ENCODE measurements around the gene FAM83G.

DNA sequence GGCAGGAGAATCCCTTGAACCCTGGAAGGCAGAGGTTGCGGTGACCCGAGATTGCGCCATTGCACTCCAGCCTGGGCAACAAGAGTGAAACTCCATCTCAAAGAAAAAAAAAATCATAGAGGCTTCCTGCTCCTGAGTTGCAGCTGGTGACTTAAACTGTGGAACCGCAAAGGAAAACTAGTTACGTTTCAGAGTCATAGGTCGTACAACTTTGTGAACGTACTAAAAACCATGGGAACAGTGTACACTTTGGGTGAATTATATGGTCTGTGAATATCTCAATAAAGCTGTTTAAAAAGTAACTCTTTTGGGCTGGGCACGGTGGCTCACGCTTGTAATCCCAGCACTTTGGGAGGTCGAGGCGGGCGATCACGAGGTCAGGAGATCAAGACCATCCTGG is 29.0 kb downstream of the FAM83G start:
- TF ChIP-seq, protein P1, sequence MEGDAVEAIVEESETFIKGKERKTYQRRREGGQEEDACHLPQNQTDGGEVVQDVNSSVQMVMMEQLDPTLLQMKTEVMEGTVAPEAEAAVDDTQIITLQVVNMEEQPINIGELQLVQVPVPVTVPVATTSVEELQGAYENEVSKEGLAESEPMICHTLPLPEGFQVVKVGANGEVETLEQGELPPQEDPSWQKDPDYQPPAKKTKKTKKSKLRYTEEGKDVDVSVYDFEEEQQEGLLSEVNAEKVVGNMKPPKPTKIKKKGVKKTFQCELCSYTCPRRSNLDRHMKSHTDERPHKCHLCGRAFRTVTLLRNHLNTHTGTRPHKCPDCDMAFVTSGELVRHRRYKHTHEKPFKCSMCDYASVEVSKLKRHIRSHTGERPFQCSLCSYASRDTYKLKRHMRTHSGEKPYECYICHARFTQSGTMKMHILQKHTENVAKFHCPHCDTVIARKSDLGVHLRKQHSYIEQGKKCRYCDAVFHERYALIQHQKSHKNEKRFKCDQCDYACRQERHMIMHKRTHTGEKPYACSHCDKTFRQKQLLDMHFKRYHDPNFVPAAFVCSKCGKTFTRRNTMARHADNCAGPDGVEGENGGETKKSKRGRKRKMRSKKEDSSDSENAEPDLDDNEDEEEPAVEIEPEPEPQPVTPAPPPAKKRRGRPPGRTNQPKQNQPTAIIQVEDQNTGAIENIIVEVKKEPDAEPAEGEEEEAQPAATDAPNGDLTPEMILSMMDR (IDR thresholded peaks at IDR 0.05): no peak
- TF ChIP-seq POLR2A (IDR thresholded peaks at IDR 0.05): no peak

Measured in testis (tissue), 2 donors.